Measurements from ENCODE around the gene SERPINA1. TPM values are rescaled to one million over a fixed set of nuclear protein-coding genes. Genes with fewer than 3 reads are reported as not detected.
"Not testable (repeated sequence)": the region's sequence is repeated elsewhere in the genome, so short reads cannot be mapped to it uniquely, and the experiment has no call there.

Gene SERPINA1
- total RNA-seq, 4 donors from 2014 or later: 10.5 to 25.4 (median 18.9) TPM

DNA sequence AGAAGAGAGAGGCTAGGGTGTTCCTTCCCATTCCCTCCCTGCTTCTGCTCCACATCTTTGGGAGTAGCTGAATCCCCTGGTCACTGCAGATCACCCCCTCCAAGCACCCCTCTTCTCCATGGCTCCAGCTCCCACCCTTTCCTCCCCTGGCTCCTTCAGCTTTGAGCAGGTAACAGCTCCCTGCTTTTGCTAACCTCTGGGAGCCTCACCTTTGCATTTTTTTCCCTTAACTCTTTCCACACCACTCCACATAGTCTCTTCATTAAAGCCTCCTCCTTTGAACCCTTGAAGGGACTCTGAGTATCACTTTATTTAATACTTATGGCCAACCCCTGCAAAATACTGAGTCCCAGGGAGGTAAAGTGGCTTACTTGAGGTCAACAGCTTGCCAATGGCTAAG, 39.6 kb downstream of the SERPINA1 start:
- no peak for DNase-seq
- Histone ChIP-seq H3K9me3 (no peaks in the 10 kb centered on the region), H3K27ac (no peak overlapping the region), H3K4me3 (replicated peaks in 1 of 3) (no peak overlapping the region), H3K4me1 (no peaks in the 10 kb centered on the region), H3K36me3 (no peaks in the 10 kb centered on the region), H3K27me3 (no peaks in the 10 kb centered on the region)
- intact Hi-C loops (cut with DNase I): no loop called here
- TF ChIP-seq, protein P1, sequence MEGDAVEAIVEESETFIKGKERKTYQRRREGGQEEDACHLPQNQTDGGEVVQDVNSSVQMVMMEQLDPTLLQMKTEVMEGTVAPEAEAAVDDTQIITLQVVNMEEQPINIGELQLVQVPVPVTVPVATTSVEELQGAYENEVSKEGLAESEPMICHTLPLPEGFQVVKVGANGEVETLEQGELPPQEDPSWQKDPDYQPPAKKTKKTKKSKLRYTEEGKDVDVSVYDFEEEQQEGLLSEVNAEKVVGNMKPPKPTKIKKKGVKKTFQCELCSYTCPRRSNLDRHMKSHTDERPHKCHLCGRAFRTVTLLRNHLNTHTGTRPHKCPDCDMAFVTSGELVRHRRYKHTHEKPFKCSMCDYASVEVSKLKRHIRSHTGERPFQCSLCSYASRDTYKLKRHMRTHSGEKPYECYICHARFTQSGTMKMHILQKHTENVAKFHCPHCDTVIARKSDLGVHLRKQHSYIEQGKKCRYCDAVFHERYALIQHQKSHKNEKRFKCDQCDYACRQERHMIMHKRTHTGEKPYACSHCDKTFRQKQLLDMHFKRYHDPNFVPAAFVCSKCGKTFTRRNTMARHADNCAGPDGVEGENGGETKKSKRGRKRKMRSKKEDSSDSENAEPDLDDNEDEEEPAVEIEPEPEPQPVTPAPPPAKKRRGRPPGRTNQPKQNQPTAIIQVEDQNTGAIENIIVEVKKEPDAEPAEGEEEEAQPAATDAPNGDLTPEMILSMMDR (IDR thresholded peaks at IDR 0.05): no peak
- no peak for TF ChIP-seq POLR2A (IDR thresholded peaks at IDR 0.05)

GRCh38 chr14:94346841-94347240, 41.6 kb downstream of the SERPINA1 start:
- no peaks in the 10 kb centered on the region for H3K27me3 ChIP-seq
- peaks cover 4 to 10% of the 10 kb centered on the region in 2 donors for H3K4me1 ChIP-seq
- intact Hi-C loops (cut with DNase I): no loop called here
- no peaks in the 10 kb centered on the region for H3K9me3 ChIP-seq
- DNase-seq: no peak
- H3K4me3 ChIP-seq (replicated peaks in 1 of 3): no peak overlapping the region
- H3K27ac ChIP-seq: no peak overlapping the region
- 62 to 66% methylated on average over 5 of the region's 5 CpGs for WGBS, 2 donors
- H3K36me3 ChIP-seq: no peaks in the 10 kb centered on the region
- TF ChIP-seq, protein P1 (IDR thresholded peaks at IDR 0.05): no peak
- no peak for TF ChIP-seq POLR2A (IDR thresholded peaks at IDR 0.05)

DNA sequence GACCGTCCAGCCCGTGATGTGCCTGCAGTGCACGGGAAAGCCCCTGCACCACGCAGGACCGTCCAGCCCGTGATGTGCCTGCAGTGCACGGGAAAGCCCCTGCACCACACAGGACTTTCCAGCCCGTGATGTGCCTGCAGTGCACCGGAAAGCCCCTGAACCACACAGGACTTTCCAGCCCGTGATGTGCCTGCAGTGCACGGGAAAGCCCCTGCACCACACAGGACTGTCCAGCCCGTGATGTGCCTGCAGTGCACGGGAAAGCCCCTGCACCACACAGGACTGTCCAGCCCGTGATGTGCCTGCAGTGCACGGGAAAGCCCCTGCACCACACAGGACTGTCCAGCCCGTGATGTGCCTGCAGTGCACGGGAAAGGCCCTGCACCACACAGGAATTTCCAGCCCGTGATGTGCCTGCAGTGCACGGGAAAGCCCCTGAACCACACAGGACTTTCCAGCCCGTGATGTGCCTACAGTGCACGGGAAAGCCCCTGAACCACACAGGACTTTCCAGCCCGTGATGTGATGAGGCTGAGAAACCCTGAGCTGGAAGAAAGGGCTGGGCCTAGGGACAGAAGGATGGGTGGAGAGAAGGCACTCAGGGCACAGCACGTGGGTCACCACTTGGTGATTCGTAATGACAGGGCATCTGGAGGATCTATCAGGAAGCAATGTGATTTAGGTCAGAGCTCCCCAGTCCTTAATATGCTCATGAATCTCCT, 42.2 kb downstream of the SERPINA1 start:
- H3K36me3 ChIP-seq; H3K27me3 ChIP-seq; DNase-seq; H3K27ac ChIP-seq; H3K4me3 ChIP-seq (replicated peaks in 1 of 3); H3K9me3 ChIP-seq; intact Hi-C loops (cut with DNase I): not testable (repeated sequence)
- 65 to 83% methylated on average over 17 to 23 of the region's 24 CpGs for WGBS, 2 donors
- H3K4me1 ChIP-seq: peaks cover 4 to 14% of the 10 kb centered on the region in 2 donors

DNA sequence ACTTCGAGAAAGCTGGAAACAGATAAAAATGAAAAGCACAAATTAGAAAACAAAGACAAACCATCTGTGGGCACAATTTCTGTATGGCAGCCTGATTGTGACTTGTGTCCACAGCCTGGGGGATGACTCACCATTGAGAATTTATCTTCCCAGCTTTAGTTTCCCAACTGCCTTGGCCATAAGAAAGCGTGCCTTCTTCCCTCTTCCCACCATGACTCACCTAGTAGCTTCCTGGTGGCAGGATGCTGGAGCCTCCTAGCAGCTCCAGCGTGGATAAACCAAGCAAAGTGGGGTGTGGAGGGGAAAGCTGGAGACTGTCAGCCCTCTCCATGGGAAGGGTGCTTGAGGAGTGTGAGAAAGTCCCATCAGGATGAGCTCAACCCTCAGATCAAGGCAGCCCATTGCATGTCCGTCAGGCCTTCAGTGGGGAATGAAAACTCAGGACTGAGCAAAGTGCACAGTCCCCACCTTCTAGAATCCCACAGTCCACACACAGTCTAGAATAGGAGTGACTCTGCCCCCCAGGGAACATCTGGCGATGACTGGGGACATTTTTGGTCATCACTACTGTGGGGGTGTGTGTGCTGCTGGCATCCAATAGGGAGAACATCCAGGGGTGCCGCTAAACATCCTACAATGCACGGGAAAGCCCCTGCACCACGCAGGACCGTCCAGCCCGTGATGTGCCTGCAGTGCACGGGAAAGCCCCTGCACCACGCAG, 42.9 kb downstream of the SERPINA1 start:
- H3K4me3 ChIP-seq (replicated peaks in 1 of 3): no peak overlapping the region
- no peak for TF ChIP-seq POLR2A (IDR thresholded peaks at IDR 0.05)
- TF ChIP-seq, protein P1 (IDR thresholded peaks at IDR 0.05): no peak
- H3K4me1 ChIP-seq: peaks cover 4 to 14% of the 10 kb centered on the region in 2 donors
- no peaks in the 10 kb centered on the region for H3K36me3 ChIP-seq
- no peak overlapping the region for H3K27ac ChIP-seq
- H3K9me3 ChIP-seq: no peaks in the 10 kb centered on the region
- intact Hi-C loops (cut with DNase I): no loop called here
- no peaks in the 10 kb centered on the region for H3K27me3 ChIP-seq
- 88 to 91% methylated on average over 12 of the region's 12 CpGs for WGBS, 2 donors
- no peak for DNase-seq

- TF ChIP-seq, protein P1 (IDR thresholded peaks at IDR 0.05): no peak
Observed at GRCh38 chr14:94344389-94344788, 44.0 kb downstream of the SERPINA1 start.

More at GRCh38 chr14:94344389-94344788, 44.0 kb downstream of the SERPINA1 start:
- Histone ChIP-seq H3K4me1 (peaks cover 4 to 14% of the 10 kb centered on the region in 2 donors), H3K36me3 (no peaks in the 10 kb centered on the region), H3K4me3 (replicated peaks in 1 of 3) (no peak overlapping the region), H3K9me3 (no peaks in the 10 kb centered on the region), H3K27me3 (no peaks in the 10 kb centered on the region), H3K27ac (no peak overlapping the region)
- WGBS, 2 donors: 84 to 86% methylated on average over 3 of the region's 3 CpGs
- intact Hi-C loops (cut with DNase I): no loop called here
- no peak for DNase-seq
